GM21717 (cell line): ENCODE data around the gene ZBTB12.
"Not testable (repeated sequence)": the region's sequence is repeated elsewhere in the genome, so short reads cannot be mapped to it uniquely, and the experiment has no call there.

Experiments
- ATAC-seq: cut with Tn5 transposase; IDR thresholded peaks from one replicate; pipeline ENCODE4 v1.9.1; 2021; ENCODE audit warnings: mild to moderate bottlenecking, moderate library complexity; ENCODE audit not compliant: unreplicated experiment

Gene ZBTB12

DNA sequence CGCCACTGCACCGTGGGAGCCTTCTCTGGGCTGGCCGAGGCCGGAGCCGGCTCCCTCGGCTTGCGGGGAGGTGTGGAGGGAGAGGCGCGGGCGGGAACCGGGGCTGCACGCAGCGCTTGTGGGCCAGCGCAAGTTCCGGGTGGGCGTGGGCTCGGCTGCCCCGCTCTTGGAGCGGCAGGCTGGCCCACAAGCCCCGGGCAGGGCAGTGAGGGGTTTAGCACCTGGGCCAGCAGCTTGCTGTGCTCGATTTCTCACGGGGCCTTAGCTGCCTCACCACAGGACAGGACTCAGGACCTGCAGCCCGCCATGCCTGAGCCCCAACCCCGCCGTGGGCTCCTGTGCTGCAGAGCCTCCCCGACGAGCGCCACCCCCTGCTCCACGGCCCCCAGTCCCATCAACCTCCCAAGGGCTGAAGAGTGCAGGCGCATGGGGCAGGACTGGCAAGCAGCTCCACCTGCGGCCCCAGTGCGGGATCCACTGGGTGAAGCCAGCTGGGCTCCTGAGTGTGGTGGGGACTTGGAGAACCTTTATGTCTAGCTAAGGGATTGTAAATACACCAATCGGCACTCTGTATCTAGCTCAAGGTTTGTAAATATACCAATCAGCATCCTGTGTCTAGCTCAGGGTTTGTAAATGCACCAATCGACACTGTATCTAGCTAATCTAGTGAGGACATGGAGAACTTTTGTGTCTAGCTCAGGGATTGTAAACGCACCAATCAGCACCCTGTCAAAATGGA lies 49.7 kb downstream of the ZBTB12 start:
- ATAC-seq, result not testable (repeated sequence)

DNA sequence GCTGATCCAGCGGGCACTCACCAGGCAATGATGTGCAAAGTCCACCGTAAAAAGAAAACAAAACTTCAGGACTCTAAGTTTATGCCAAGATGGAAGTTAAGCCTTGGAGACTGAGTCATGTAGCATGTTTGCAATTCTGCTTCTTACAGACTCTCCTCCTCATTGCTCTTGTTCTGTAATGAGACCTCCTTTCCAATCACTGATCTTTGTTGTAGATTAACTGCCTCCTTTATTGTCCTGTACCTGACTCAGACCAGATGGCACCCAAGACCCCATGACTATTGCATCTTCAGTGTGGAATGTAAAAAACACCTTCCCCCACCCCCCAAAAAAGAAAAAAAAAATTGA lies 50.4 kb downstream of the ZBTB12 start:
- no peak for ATAC-seq

DNA sequence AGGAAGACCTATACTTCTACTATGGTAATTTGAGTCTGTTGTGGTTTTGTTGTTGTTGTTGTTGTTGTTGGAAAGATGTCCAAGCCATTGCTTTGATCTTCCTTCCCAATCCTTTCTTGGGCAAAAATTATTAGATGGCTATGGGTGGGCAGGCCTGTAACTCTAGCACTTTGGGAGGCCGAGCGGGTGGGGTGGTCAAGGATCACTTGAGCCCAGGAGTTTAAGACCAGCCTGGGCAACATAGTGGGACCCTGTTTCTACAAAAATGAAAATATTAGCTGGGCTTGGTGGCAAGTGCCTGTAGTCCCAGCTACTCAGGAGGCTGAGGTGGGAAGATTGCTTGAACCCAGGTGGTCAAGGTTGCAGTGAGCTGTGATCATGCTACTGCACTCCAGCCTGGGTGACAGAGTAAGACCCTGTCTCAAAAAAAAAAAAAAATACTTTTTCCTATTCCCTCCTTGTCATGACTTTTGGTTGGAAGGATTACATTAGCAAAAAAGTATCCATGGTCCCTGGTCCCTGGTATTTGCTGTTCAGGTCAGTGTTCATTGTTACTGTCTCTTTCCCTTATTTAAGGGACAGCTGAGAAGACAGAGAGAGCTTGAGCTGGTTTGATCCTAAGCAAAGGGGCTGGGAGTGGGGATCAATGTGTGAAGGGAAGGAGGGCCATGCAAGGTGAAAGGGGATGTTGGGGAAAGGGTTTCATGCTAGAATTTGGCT lies 51.0 kb downstream of the ZBTB12 start:
- ATAC-seq, result no peak
